ENCODE results near the gene PSMB10.

PSMB10 gene

DNA sequence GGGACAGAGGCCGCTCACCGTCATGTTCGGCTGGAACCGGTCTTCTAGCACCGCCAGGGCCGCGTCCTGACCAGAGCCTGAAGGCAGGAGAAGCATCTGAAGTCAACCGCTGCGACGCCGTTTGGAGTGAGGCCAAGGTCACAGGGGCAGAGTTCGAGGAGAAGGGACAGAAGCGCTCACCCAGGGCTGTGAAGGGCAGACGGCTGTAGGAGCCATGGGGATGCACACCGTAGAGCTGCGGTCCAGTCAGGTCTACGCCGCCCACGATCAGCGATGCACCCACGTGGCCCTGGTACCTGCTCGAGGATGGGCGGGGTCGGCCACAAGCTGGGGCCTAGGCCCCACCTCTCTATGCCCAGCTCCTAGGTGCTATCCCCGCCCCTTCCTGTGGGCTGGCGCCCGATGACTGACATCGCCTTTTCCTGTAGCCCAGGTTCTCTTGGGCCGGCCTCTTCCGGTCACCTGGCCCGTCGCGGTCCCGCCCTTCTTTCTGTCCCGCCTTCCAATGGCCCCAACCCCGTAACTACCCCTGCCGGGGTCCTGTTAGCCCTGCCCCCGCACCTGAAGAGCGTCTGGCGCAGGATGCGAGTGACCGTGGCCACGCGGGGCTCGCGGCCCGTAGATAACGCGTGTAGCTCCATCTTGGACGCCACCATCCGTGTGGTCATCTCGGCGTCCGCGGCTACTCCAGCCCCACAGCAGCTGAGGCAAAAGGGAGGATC lies 1.1 kb downstream of the PSMB10 start:
- DNase-seq (ENCODE audit: low read depth, low spot score): peak; percentile 92
- in situ Hi-C loops (cut with HindIII; ENCODE audit: low sequenced_read_pairs): no loop called here
- TF ChIP-seq, protein P1, sequence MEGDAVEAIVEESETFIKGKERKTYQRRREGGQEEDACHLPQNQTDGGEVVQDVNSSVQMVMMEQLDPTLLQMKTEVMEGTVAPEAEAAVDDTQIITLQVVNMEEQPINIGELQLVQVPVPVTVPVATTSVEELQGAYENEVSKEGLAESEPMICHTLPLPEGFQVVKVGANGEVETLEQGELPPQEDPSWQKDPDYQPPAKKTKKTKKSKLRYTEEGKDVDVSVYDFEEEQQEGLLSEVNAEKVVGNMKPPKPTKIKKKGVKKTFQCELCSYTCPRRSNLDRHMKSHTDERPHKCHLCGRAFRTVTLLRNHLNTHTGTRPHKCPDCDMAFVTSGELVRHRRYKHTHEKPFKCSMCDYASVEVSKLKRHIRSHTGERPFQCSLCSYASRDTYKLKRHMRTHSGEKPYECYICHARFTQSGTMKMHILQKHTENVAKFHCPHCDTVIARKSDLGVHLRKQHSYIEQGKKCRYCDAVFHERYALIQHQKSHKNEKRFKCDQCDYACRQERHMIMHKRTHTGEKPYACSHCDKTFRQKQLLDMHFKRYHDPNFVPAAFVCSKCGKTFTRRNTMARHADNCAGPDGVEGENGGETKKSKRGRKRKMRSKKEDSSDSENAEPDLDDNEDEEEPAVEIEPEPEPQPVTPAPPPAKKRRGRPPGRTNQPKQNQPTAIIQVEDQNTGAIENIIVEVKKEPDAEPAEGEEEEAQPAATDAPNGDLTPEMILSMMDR (IDR thresholded peaks at IDR 0.05; ENCODE audit: low read depth, low read length): no peak
- peak overlapping the region; percentile 85 for H3K4me3 ChIP-seq (ENCODE audit: low read depth, low read length)

DNA sequence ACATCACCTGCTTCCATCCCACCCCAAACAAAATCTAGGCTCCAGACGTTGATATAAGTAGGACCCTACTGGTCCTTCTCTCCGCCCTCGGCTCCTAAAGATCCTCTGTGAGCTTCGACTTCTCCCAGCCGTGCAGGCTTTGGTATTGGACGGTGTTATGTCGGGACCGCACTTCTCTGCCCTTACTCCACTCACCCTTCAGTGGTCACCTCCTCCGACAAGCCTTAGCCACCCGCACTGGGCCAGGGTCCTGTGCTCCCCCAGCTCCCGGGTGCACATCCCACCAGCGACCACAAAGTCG lies 1.6 kb downstream of the PSMB10 start:
- in situ Hi-C loops (cut with HindIII; ENCODE audit: low sequenced_read_pairs): no loop called here
- DNase-seq (ENCODE audit: low read depth, low spot score): no peak
- H3K4me3 ChIP-seq (ENCODE audit: low read depth, low read length): peak overlapping the region; percentile 85
- TF ChIP-seq, protein P1 (IDR thresholded peaks at IDR 0.05; ENCODE audit: low read depth, low read length): no peak

DNA sequence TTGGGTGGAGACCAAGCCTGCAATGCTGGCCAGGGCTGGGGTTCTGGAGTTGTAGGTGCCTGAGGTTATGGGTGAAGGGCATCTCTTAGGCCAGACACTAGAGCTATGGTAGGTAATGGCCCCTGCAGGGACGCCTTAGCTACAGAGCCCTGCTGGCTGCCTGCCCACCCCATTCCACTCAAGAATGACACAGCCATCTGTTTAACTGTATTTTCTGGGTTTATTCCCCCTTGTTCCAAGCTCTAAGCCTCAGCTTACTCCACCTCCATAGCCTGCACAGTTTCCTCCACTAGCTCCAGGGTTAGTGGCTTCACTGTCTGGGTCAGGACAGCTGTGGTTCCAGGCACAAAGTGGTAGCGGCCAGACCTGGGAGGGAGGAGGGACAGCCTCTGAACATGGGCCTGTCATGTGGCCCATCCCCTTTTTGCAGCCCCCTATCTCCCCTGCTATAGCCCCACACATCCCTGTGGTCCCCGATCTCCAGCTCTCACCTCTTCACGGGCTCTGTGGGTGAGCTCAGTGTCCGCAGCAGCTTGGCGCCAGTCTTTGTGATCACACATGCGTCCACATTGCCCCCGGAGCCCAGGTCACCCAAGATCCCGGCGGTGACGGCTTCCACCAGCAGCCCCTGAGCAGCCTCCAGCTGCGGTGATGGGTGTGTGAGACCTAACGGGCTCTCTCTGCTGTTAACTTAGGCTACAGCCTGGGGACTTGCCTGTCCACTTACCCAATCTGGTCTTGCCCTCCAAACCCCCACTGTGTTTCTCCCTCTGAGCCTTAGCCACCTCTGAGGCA lies 2.1 kb downstream of the PSMB10 start:
- in situ Hi-C loops (cut with HindIII; ENCODE audit: low sequenced_read_pairs): no loop called here
- DNase-seq (ENCODE audit: low read depth, low spot score): no peak
- TF ChIP-seq, protein P1 (IDR thresholded peaks at IDR 0.05; ENCODE audit: low read depth, low read length): no peak
- peak overlapping the region; percentile 85 for H3K4me3 ChIP-seq (ENCODE audit: low read depth, low read length)

DNA sequence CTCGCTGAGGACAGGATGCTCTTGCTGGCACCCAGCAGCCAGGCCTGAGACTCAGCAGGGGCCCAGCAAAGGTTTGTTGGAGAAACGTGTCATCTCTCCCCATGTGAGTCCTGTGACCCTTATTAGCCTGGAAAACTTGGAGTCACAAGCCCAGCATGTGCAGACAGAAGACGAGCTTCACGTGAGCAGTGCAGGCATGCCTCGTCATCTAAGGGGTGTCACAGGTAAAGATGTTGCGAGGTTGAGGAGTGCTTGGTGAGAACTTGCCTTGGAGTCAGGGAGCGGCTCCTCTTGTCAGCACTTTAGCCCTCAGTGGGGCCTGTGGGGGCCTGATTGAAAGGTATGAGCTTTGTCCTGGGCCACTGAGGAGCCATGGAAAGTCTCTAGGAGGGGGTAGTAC lies 2.8 kb downstream of the PSMB10 start:
- no peak for DNase-seq (ENCODE audit: low read depth, low spot score)
- TF ChIP-seq, protein P1 (IDR thresholded peaks at IDR 0.05; ENCODE audit: low read depth, low read length): no peak
- in situ Hi-C loops (cut with HindIII; ENCODE audit: low sequenced_read_pairs): no loop called here
- H3K4me3 ChIP-seq (ENCODE audit: low read depth, low read length): no peak overlapping the region

DNA sequence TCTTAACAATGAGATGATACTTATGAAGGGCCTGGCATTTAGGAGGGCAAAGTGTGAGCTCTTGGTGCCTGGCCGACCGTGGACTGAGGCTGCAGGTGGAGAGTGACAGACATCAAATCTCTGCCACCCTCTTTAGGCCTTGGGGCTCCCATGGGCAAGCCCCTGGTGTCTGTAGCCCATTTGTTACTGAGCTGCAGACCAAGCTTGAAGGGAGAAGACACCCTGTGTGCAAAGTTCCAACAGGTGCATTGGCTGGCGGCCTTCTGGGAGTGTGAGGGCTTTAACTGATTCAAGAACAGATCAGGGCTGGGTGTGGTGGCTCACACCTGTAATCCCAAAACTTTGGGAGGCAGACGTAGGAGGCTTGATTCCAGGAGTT lies 4.2 kb downstream of the PSMB10 start:
- TF ChIP-seq, protein P1 (IDR thresholded peaks at IDR 0.05; ENCODE audit: low read depth, low read length): no peak
- DNase-seq (ENCODE audit: low read depth, low spot score): no peak
- no peak overlapping the region for H3K4me3 ChIP-seq (ENCODE audit: low read depth, low read length)

DNA sequence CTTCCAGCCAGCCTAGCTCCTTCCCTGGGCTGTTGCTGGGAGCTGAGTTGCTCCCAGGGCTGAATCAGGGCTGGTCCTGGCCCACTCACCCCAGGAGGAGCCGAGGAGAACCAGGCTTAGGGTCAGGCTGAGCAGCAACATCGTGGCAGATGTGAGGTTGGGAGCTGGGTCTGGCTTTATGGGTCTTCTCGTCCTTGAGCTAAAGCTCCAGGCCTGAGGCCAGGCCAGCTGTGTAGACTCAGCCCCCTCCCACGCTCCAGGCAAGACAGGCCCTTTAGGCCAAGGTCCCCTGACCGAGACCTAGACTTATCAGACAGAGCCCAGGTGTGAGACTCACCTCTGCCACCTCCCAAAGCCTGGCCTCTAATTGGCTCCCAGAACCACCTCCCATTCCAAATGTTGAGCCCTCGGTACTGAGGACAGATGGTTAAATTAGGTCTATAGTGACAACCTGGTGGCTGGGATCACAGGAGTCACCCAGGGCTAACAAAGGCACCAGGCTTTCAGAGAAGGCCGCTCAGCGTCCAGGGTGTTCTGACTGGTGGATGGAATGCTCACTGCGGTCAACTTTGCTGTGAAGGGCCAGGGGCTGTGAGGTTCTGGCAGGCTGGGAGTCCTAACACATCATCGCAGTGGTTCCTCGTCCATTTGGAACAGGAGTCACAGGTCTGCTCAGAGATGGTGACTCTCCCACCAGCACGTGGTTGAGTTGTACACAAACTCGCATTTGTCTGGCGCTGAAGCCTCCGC lies 4.8 kb downstream of the PSMB10 start, which contains the start of gene CTRL:
CTRL (minus strand) TSS at position 151 of the 750 bp plus-strand sequence; CDS start at position 141, 10 bp downstream.
- in situ Hi-C loops (cut with HindIII; ENCODE audit: low sequenced_read_pairs): no loop called here
- DNase-seq (ENCODE audit: low read depth, low spot score): no peak
- TF ChIP-seq, protein P1 (IDR thresholded peaks at IDR 0.05; ENCODE audit: low read depth, low read length): peak; percentile 5
- H3K4me3 ChIP-seq (ENCODE audit: low read depth, low read length): no peak within 1 kb of the TSS

More for the DNA sequence above, 4.2 kb downstream of the PSMB10 start:
- in situ Hi-C loops (cut with HindIII; ENCODE audit: low sequenced_read_pairs): no loop called here

Measured in astrocyte of the spinal cord (primary cell).